ENCODE measurements around the gene HIVEP2.

HIVEP2 gene

GRCh38 chr6:142839686-142840040 lies 105.3 kb downstream of the HIVEP2 start:
- no peak for ATAC-seq

- peak; percentile 48 to 52 for ATAC-seq
Measured at GRCh38 chr6:142838821-142839685, 105.9 kb downstream of the HIVEP2 start.

GRCh38 chr6:142835787-142836535 lies 109.0 kb downstream of the HIVEP2 start:
- ATAC-seq: no peak

GRCh38 chr6:142834853-142835252 lies 110.1 kb downstream of the HIVEP2 start:
- peak; percentile 34 to 42 for ATAC-seq

- no peak for ATAC-seq
Measured at GRCh38 chr6:142833798-142834197, 111.2 kb downstream of the HIVEP2 start.

GRCh38 chr6:142833054-142833453 lies 111.9 kb downstream of the HIVEP2 start:
- peak; percentile 91 to 95 for ATAC-seq

- no peak for ATAC-seq
Measured at GRCh38 chr6:142830807-142831206, 114.2 kb downstream of the HIVEP2 start.

GRCh38 chr6:142830116-142830710 lies 114.8 kb downstream of the HIVEP2 start:
- no peak for ATAC-seq

- ATAC-seq: no peak
Measured at GRCh38 chr6:142829556-142829955, 115.4 kb downstream of the HIVEP2 start.

- no peak for ATAC-seq
Measured at GRCh38 chr6:142827991-142828390, 117.0 kb downstream of the HIVEP2 start.

GRCh38 chr6:142827369-142827768 lies 117.6 kb downstream of the HIVEP2 start:
- no peak for ATAC-seq

GRCh38 chr6:142825760-142826159 lies 119.2 kb downstream of the HIVEP2 start:
- ATAC-seq: no peak

GRCh38 chr6:142824426-142824825 lies 120.5 kb downstream of the HIVEP2 start:
- no peak for ATAC-seq

- ATAC-seq: no peak
Measured at GRCh38 chr6:142823256-142823902, 121.6 kb downstream of the HIVEP2 start.

GRCh38 chr6:142822842-142823241 lies 122.1 kb downstream of the HIVEP2 start:
- ATAC-seq: no peak

- ATAC-seq: peak; percentile 77 to 85
Measured at GRCh38 chr6:142822383-142822782, 122.6 kb downstream of the HIVEP2 start.

- no peak for ATAC-seq
Measured at GRCh38 chr6:142821860-142822259, 123.1 kb downstream of the HIVEP2 start.

- no peak for ATAC-seq
Measured at GRCh38 chr6:142821164-142821716, 123.7 kb downstream of the HIVEP2 start.

GRCh38 chr6:142820338-142821051 lies 124.5 kb downstream of the HIVEP2 start:
- ATAC-seq: peak; percentile 21 to 30

GRCh38 chr6:142819603-142820337 lies 125.2 kb downstream of the HIVEP2 start:
- ATAC-seq: peak; percentile 47 to 48

- no peak for ATAC-seq
Measured at GRCh38 chr6:142816486-142816885, 128.5 kb downstream of the HIVEP2 start.

All from activated CD4-positive, CD25-positive, alpha-beta regulatory T cell treated with anti-CD3 and anti-CD28 coated beads, Interleukin-2, amount 50 U/mL, for 24 hours (primary cell).